CD14-positive monocyte (primary cell): Measurements from ENCODE around the gene LAPTM4A. TPM values are rescaled to one million over a fixed set of nuclear protein-coding genes. Genes with fewer than 3 reads are reported as not detected.

Source experiments
- DNase-seq, 3 donors: peaks; one replicate each; pipeline ENCODE4 v3.0.0-alpha.2; 2011 to 2022
- H2AFZ ChIP-seq: 2 replicates; pipeline ENCODE4 v1.6.0; 2012; ENCODE audit warnings: mild to moderate bottlenecking, low read depth, low read length, inconsistent platforms; ENCODE audit not compliant: insufficient read depth, poor library complexity, severe bottlenecking
- H3K27ac ChIP-seq, 2 donors: 1 replicate in 1 of 2; 2 replicates in 1 of 2; pipeline ENCODE4 v1.5.1; 2012 to 2013; ENCODE audit warnings: low read length in 2 of 2, control low read depth in 1 of 2, inconsistent platforms in 1 of 2, low read depth in 1 of 2, mild to moderate bottlenecking in 1 of 2
- H3K27me3 ChIP-seq, 2 donors: one replicate each; pipeline versions ENCODE4 v1.6.0 to v1.6.1; 2011 to 2013; ENCODE audit warnings: low read length in 2 of 2; ENCODE audit not compliant: control insufficient read depth in 2 of 2, insufficient read depth in 2 of 2
- H3K36me3 ChIP-seq, 2 donors: replicated peaks in 1 of 2; 1 replicate in 1 of 2; 2 replicates in 1 of 2; pipeline versions ENCODE4 v1.5.1 to v1.6.1; 2012 to 2013; ENCODE audit warnings: low read length in 2 of 2, control low read depth in 1 of 2, inconsistent platforms in 1 of 2, mild to moderate bottlenecking in 1 of 2; ENCODE audit not compliant: insufficient read depth in 2 of 2, control insufficient read depth in 1 of 2
- H3K4me1 ChIP-seq, 2 donors: 1 replicate in 1 of 2; 2 replicates in 1 of 2; pipeline versions ENCODE4 v1.5.1 to v1.6.1; 2012 to 2013; ENCODE audit warnings: low read length in 2 of 2, control low read depth in 1 of 2, inconsistent platforms in 1 of 2, mild to moderate bottlenecking in 1 of 2, moderate library complexity in 1 of 2; ENCODE audit not compliant: insufficient read depth in 2 of 2, control insufficient read depth in 1 of 2
- H3K4me2 ChIP-seq: replicated peaks from 2 replicates; pipeline ENCODE3; 2012; ENCODE audit warnings: low read length, moderate library complexity, mild to moderate bottlenecking; ENCODE audit not compliant: poor library complexity, severe bottlenecking; ENCODE audit errors: extremely low read depth
- H3K4me3 ChIP-seq, 3 experiments: fragments of 200-600 bp in 1 of 3; sonication (generic) in 1 of 3; replicated peaks in 1 of 3; 1 replicate in 2 of 3; 2 replicates in 1 of 3; pipeline ENCODE4 v1.5.1; 2011 to 2013; ENCODE audit warnings: low read length in 3 of 3, mild to moderate bottlenecking in 3 of 3, control low read depth in 2 of 3, low read depth in 2 of 3, inconsistent platforms in 1 of 3, moderate library complexity in 1 of 3
- H3K79me2 ChIP-seq: 2 replicates; pipeline ENCODE4 v1.6.0; 2012; ENCODE audit warnings: mild to moderate bottlenecking, control low read depth, inconsistent platforms, low read length, moderate library complexity; ENCODE audit not compliant: insufficient read depth
- H3K9ac ChIP-seq: 2 replicates; pipeline ENCODE4 v1.6.0; 2017; ENCODE audit warnings: low read length, mild to moderate bottlenecking; ENCODE audit not compliant: insufficient read depth, poor library complexity, severe bottlenecking
- H3K9me3 ChIP-seq, 2 donors: replicated peaks in 1 of 2; 1 replicate in 1 of 2; 2 replicates in 1 of 2; pipeline versions ENCODE4 v1.5.1 to v1.6.1; 2012 to 2013; ENCODE audit warnings: low read length in 2 of 2, control low read depth in 1 of 2; ENCODE audit not compliant: control insufficient read depth in 1 of 2, insufficient read depth in 1 of 2
- H4K20me1 ChIP-seq: 2 replicates; pipeline ENCODE4 v1.6.0; 2012; ENCODE audit warnings: mild to moderate bottlenecking, low read length, control low read depth, moderate library complexity; ENCODE audit not compliant: insufficient read depth
- H3K27ac Mint-ChIP-seq, 7 donors: one replicate each; pipeline ENCODE4 v1.8.0; 2020; ENCODE audit warnings: mild to moderate bottlenecking in 7 of 7, mixed read lengths in 7 of 7, moderate library complexity in 6 of 7, inconsistent platforms in 2 of 7
- H3K27me3 Mint-ChIP-seq, 3 donors: one replicate each; pipeline ENCODE4 v1.8.0; 2021 to 2022; ENCODE audit warnings: low read depth in 3 of 3, mild to moderate bottlenecking in 3 of 3, mixed read lengths in 3 of 3, moderate library complexity in 3 of 3, inconsistent platforms in 1 of 3
- H3K36me3 Mint-ChIP-seq, 2 donors: one replicate each; pipeline ENCODE4 v1.8.0; 2020; ENCODE audit warnings: mixed read lengths in 2 of 2, inconsistent platforms in 1 of 2, mild to moderate bottlenecking in 1 of 2
- H3K4me1 Mint-ChIP-seq: one replicate; pipeline ENCODE4 v1.8.0; 2020; ENCODE audit warnings: mild to moderate bottlenecking, mixed read lengths
- H3K4me3 Mint-ChIP-seq, 2 donors: one replicate each; pipeline ENCODE4 v1.8.0; 2020; ENCODE audit warnings: mild to moderate bottlenecking in 2 of 2, mixed read lengths in 2 of 2, moderate library complexity in 1 of 2
- H3K9me3 Mint-ChIP-seq, 7 donors: one replicate each; pipeline ENCODE4 v1.8.0; 2020 to 2022; ENCODE audit warnings: mixed read lengths in 7 of 7, mild to moderate bottlenecking in 6 of 7, moderate library complexity in 6 of 7, inconsistent platforms in 2 of 7
- CTCF ChIP-seq: fragments of 200-600 bp; IDR thresholded peaks from one replicate; pipeline ENCODE4 v1.8.0; 2022; ENCODE audit warnings: antibody characterized with exemption, mild to moderate bottlenecking
- WGBS: methylation state at CpG from one replicate; pipeline ENCODE4 v1.1.5; 2013; ENCODE audit warnings: missing lambda C conversion rate; ENCODE audit not compliant: insufficient coverage; 5-methylcytosine and 5-hydroxymethylcytosine counted together
- intact Hi-C, 2 donors: fragments of 100-400 bp; cut with micrococcal nuclease; formaldehyde crosslinking; loops; one replicate each; pipeline versions ENCODE4 v1.15.0 to v1.15.1; 2023
- polyA plus RNA-seq, 3 donors: library from polyadenylated mRNA; depleted of rRNA in 1 of 3; unstranded in 2 of 3; stranded (reverse) in 1 of 3; fragments of 300-500 nt in 2 of 3; fragments of >200 nt in 1 of 3; fragmentation: Illumina TruSeq in 2 of 3; gene quantifications; 1 replicate in 2 of 3; 2 replicates in 1 of 3; pipeline ENCODE4 v1.2.3, GENCODE V29; 2012 to 2021

LAPTM4A gene
- polyA plus RNA-seq, 3 donors, result 182 to 442 (median 421) TPM

- no peaks in the 10 kb centered on the region for H3K36me3 ChIP-seq
- H3K27me3 ChIP-seq, result no peaks in the 10 kb centered on the region
- Mint-ChIP-seq H3K9me3 (no peaks in the 10 kb centered on the region), H3K4me3 (no peak overlapping the region), H3K27ac (peak overlapping the region in 1 of 7 donors; percentile 11), H3K27me3 (peaks cover 3 to 9% (median 6%) of the 10 kb centered on the region in 3 donors), H3K4me1 (no peaks in the 10 kb centered on the region), H3K36me3 (no peaks in the 10 kb centered on the region)
- H3K9ac ChIP-seq, result no peak overlapping the region
- no peaks in the 10 kb centered on the region for H3K79me2 ChIP-seq
- H2AFZ ChIP-seq, result no peak overlapping the region
- no peaks in the 10 kb centered on the region for H3K4me1 ChIP-seq
- no peak for TF ChIP-seq CTCF
- intact Hi-C loops, result loop anchor here in 1 of 2 donors (5.0 kb wide), 1 partner anchor 135 kb away; no protein-coding TSS in a partner anchor
- H3K4me2 ChIP-seq, result no peak overlapping the region
- no peak overlapping the region for H3K4me3 ChIP-seq
- no peaks in the 10 kb centered on the region for H4K20me1 ChIP-seq
- no peak overlapping the region for H3K27ac ChIP-seq
- no peak for DNase-seq
- H3K9me3 ChIP-seq, result no peaks in the 10 kb centered on the region
- WGBS, result 93% methylated on average over 11 of the region's 15 CpGs
Measured at GRCh38 chr2:20092226-20092900, 40.9 kb upstream of the LAPTM4A start.

DNA sequence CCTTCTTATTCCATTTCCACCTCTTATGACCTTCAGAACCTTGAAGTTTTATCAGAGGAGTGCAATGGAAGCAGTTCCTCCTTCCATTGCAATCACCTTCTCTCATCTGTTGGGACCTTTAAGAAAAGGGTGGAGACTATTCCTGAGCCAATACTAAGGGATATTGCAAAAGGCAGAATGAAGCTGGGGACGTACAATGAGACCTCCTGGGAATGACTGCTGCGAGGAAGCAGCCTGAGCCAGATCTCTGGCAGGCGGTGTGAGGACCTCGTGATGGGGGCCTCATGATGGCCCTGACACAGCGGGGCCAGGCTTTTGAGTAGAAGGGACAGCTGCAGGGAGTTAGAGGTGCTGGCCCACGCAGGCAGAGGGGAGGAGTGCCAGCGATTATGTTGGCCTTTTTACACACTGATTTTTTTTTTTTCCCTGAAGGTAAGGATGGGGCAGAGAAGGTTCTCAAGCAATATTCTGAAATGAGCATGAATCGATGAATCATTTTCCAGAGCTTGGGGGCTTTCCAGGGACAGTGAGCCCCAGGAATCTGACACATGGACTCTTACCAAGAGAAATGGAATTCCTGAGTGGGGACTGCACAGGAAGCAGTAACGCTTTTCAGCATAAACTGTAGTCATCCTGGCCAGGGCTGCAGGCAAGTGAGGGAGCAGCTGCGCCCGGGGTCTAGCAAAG lies 40.0 kb upstream of the LAPTM4A start:
- Histone ChIP-seq H3K79me2 (no peaks in the 10 kb centered on the region), H3K4me2 (no peak overlapping the region), H3K9me3 (no peaks in the 10 kb centered on the region), H3K36me3 (no peaks in the 10 kb centered on the region), H3K9ac (no peak overlapping the region), H4K20me1 (no peaks in the 10 kb centered on the region), H3K27me3 (no peaks in the 10 kb centered on the region), H2AFZ (no peak overlapping the region), H3K27ac (no peak overlapping the region), H3K4me1 (no peaks in the 10 kb centered on the region), H3K4me3 (no peak overlapping the region)
- no peak for TF ChIP-seq CTCF
- intact Hi-C loops, result loop anchor here in 1 of 2 donors (5.0 kb wide), 1 partner anchor 134 kb away; no protein-coding TSS in a partner anchor
- Mint-ChIP-seq H3K4me1 (no peaks in the 10 kb centered on the region), H3K36me3 (no peaks in the 10 kb centered on the region), H3K4me3 (no peak overlapping the region), H3K27ac (no peak overlapping the region), H3K27me3 (peaks cover 3 to 9% (median 5%) of the 10 kb centered on the region in 3 donors), H3K9me3 (no peaks in the 10 kb centered on the region)
- 84% methylated on average over 11 of the region's 11 CpGs for WGBS
- no peak for DNase-seq
